Activated CD8-positive, alpha-beta memory T cell treated with anti-CD3 and anti-CD28 coated beads, Interleukin-2, amount 50 U/mL, for 24 hours (primary cell): Measurements from ENCODE around the gene DNAJA1.
"Not testable (repeated sequence)": the region's sequence is repeated elsewhere in the genome, so short reads cannot be mapped to it uniquely, and the experiment has no call there.

Experiments
- DNase-seq: peaks from one replicate; pipeline ENCODE4 v3.0.0-alpha.2; 2020; ENCODE audit errors: extremely low read depth

DNAJA1 gene

GRCh38 chr9:33081128-33081851 is 56.2 kb downstream of the DNAJA1 start:
- DNase-seq, result peak; percentile 24

GRCh38 chr9:33082128-33082527 is 57.1 kb downstream of the DNAJA1 start:
- DNase-seq, result no peak

GRCh38 chr9:33082538-33083326 is 57.7 kb downstream of the DNAJA1 start:
- no peak for DNase-seq

DNA sequence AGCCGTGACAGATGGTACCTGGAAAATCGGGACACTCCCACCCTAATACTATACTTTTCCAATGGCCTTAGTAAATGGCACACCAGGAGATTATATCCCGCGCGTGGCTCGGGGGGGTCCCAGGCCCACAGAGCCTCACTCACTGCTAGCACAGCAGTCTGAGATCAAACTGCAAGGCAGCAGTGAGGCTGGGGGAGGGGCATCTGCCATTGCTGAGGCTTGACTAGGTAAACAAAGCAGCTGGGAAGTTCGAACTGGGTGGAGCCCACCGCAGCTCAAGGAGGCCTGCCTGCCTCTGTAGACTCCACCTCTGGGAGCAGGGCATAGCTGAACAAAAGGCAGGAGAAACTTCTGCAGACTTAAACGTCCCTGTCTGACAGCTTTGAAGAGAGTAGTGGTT is 60.6 kb downstream of the DNAJA1 start:
- DNase-seq, result not testable (repeated sequence)
